MM.1S (cell line): ENCODE measurements around the gene PRKCH.

Experiments used
- DNase-seq: peaks from one replicate; pipeline ENCODE4 v3.0.0-alpha.2; 2015
- H2AFZ ChIP-seq: fragments of 300-600 bp; sonication (generic); 2 replicates; pipeline ENCODE4 v1.6.0; 2016; ENCODE audit warnings: antibody characterized with exemption, low read length
- H3F3A ChIP-seq: fragments of 300-600 bp; sonication (generic); 2 replicates; pipeline ENCODE4 v1.6.1; 2016; ENCODE audit warnings: mild to moderate bottlenecking, antibody characterized with exemption, low read length, moderate library complexity, mixed read lengths; ENCODE audit not compliant: insufficient read depth
- H3K27ac ChIP-seq: fragments of 300-600 bp; sonication (generic); 2 replicates; pipeline ENCODE4 v1.5.1; 2016; ENCODE audit warnings: mild to moderate bottlenecking, low read length
- H3K27me3 ChIP-seq: fragments of 300-600 bp; sonication (generic); replicated peaks from 2 replicates; pipeline ENCODE4 v1.6.0; 2016; ENCODE audit warnings: low read length; ENCODE audit not compliant: insufficient read depth
- H3K36me3 ChIP-seq: fragments of 300-600 bp; sonication (generic); replicated peaks from 2 replicates; pipeline ENCODE4 v1.6.1; 2016; ENCODE audit warnings: mild to moderate bottlenecking, low read length, mixed read lengths; ENCODE audit not compliant: insufficient read depth
- H3K4me1 ChIP-seq: fragments of 300-600 bp; sonication (generic); 2 replicates; pipeline ENCODE4 v1.6.1; 2016; ENCODE audit warnings: low read length, mixed read lengths
- H3K4me2 ChIP-seq: fragments of 300-600 bp; sonication (generic); 2 replicates; pipeline ENCODE4 v1.6.0; 2016; ENCODE audit warnings: low read depth, low read length
- H3K4me3 ChIP-seq: fragments of 300-600 bp; sonication (generic); 2 replicates; pipeline ENCODE4 v1.5.1; 2016; ENCODE audit warnings: low read length, mixed read lengths
- H3K79me2 ChIP-seq: fragments of 300-600 bp; sonication (generic); 2 replicates; pipeline ENCODE4 v1.6.1; 2016; ENCODE audit warnings: mixed run types, low read length, mixed read lengths
- H3K9ac ChIP-seq: fragments of 300-600 bp; sonication (generic); 2 replicates; pipeline ENCODE4 v1.6.1; 2016; ENCODE audit warnings: low read length, mixed read lengths
- H3K9me2 ChIP-seq: fragments of 300-600 bp; sonication (generic); replicated peaks from 2 replicates; pipeline ENCODE4 v1.6.1; 2016; ENCODE audit warnings: mild to moderate bottlenecking, low read length, mixed read lengths; ENCODE audit not compliant: insufficient read depth
- H3K9me3 ChIP-seq: fragments of 300-600 bp; sonication (generic); replicated peaks from 2 replicates; pipeline ENCODE4 v1.6.1; 2016; ENCODE audit warnings: mild to moderate bottlenecking, low read length, mixed read lengths; ENCODE audit not compliant: insufficient read depth
- H4K20me1 ChIP-seq: fragments of 300-600 bp; sonication (generic); 2 replicates; pipeline ENCODE4 v1.6.1; 2016; ENCODE audit warnings: mild to moderate bottlenecking, low read length, moderate library complexity, mixed read lengths; ENCODE audit not compliant: insufficient read depth
- CTCF ChIP-seq: fragments of 300-600 bp; sonication (generic); IDR thresholded peaks from 2 replicates; pipeline ENCODE4 v1.5.1; 2016; ENCODE audit warnings: antibody characterized with exemption, low read length, mixed read lengths
- EZH2 ChIP-seq: fragments of 300-600 bp; sonication (generic); optimal IDR thresholded peaks from 2 replicates; pipeline ENCODE3; 2017; ENCODE audit warnings: low read depth, mild to moderate bottlenecking, antibody characterized with exemption, low read length, mixed read lengths
- EZH2phosphoT487 ChIP-seq: fragments of 300-600 bp; sonication (generic); IDR thresholded peaks from 2 replicates; pipeline ENCODE4 v1.6.1; 2018; ENCODE audit warnings: antibody characterized with exemption, low read length

PRKCH gene

GRCh38 chr14:61491876-61492434 is 170.6 kb downstream of the PRKCH start:
- Histone ChIP-seq H3K27me3 (no peaks in the 10 kb centered on the region), H2AFZ (no peak overlapping the region), H3F3A (no peaks in the 10 kb centered on the region), H3K36me3 (no peaks in the 10 kb centered on the region), H4K20me1 (no peaks in the 10 kb centered on the region), H3K9ac (no peak overlapping the region), H3K4me1 (no peaks in the 10 kb centered on the region), H3K9me2 (no peaks in the 10 kb centered on the region), H3K4me2 (no peak overlapping the region), H3K27ac (no peak overlapping the region), H3K4me3 (no peak overlapping the region), H3K9me3 (no peaks in the 10 kb centered on the region), H3K79me2 (no peaks in the 10 kb centered on the region)
- no peak for DNase-seq
- no peak for TF ChIP-seq CTCF
- TF ChIP-seq EZH2, result no peak
- no peak for TF ChIP-seq EZH2phosphoT487

- Histone ChIP-seq H3K4me2 (no peak overlapping the region), H3K9me3 (no peaks in the 10 kb centered on the region), H3K36me3 (no peaks in the 10 kb centered on the region), H3K27me3 (no peaks in the 10 kb centered on the region), H3K27ac (no peak overlapping the region), H2AFZ (no peak overlapping the region), H3K4me3 (no peak overlapping the region), H3K4me1 (no peaks in the 10 kb centered on the region), H4K20me1 (no peaks in the 10 kb centered on the region), H3K9ac (no peak overlapping the region), H3K79me2 (no peaks in the 10 kb centered on the region), H3F3A (no peaks in the 10 kb centered on the region), H3K9me2 (no peaks in the 10 kb centered on the region)
- DNase-seq, result no peak
- TF ChIP-seq EZH2phosphoT487 (no peak), CTCF (no peak), EZH2 (no peak)
These were observed 171.1 kb downstream of the PRKCH start for GRCh38 chr14:61492474-61492873.

GRCh38 chr14:61493239-61493638 is 171.9 kb downstream of the PRKCH start:
- H3K9me2 ChIP-seq, result no peaks in the 10 kb centered on the region
- no peak overlapping the region for H3K4me3 ChIP-seq
- H3K27ac ChIP-seq, result no peak overlapping the region
- DNase-seq, result no peak
- no peak overlapping the region for H3K9ac ChIP-seq
- H3K36me3 ChIP-seq, result no peaks in the 10 kb centered on the region
- H3K79me2 ChIP-seq, result no peaks in the 10 kb centered on the region
- no peak for TF ChIP-seq EZH2phosphoT487
- no peak for TF ChIP-seq EZH2
- TF ChIP-seq CTCF, result no peak
- H3F3A ChIP-seq, result no peaks in the 10 kb centered on the region
- no peaks in the 10 kb centered on the region for H3K27me3 ChIP-seq
- no peak overlapping the region for H2AFZ ChIP-seq
- H3K4me2 ChIP-seq, result no peak overlapping the region
- no peaks in the 10 kb centered on the region for H4K20me1 ChIP-seq
- no peaks in the 10 kb centered on the region for H3K9me3 ChIP-seq
- H3K4me1 ChIP-seq, result no peaks in the 10 kb centered on the region
